MV-4-11 (cell line): ENCODE measurements around the gene C3orf18.

Experiments used
- DNase-seq: peaks from one replicate; lab custom pipeline; 2025; lab: John Stamatoyannopoulos, UW

Gene C3orf18

DNA sequence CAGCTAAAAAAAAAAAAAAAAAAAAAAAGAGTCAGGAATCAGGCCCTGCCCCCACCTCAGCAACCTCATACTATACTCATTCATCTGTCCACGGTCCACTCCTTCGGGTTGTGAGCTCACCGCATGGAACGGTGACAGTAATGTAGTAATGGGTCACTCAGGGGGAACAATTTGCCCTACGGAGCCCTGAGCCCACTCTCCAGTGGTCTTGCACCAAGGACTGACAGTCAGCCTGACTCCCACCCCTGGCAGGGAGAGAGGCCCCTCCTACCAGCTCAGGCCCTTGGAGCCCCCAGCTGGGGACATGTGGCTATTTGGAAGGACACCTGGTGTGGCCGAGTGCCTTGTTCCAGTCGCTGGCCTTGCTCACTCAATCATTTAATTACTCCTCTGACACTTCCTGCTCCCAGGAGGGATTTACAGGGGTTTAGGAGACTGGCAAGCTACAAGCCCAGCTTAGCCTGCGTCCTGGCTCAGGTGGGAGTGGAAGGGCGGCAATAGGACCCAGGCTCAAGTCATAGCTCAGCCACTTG lies 44.2 kb downstream of the C3orf18 start:
- DNase-seq = no peak

DNA sequence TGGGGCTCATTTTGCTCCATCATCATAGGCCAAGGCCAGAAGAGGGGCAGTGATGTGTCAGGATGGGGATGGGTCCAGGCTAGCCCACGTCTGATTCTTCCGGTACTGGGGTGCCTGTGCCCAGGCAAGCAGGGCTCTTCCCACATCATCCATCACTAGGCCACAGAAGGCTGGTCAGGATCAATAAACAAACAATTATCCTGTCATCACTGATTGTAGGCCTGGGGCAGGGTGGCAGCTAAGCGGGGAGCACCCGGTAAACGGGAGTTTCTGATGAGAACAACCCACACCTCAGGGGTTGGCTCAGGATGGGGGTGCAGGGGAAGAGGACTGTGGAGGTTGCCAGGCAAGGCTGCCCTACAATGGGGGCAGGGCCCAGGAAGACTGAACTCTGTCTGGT lies 46.0 kb downstream of the C3orf18 start:
- DNase-seq = no peak

DNA sequence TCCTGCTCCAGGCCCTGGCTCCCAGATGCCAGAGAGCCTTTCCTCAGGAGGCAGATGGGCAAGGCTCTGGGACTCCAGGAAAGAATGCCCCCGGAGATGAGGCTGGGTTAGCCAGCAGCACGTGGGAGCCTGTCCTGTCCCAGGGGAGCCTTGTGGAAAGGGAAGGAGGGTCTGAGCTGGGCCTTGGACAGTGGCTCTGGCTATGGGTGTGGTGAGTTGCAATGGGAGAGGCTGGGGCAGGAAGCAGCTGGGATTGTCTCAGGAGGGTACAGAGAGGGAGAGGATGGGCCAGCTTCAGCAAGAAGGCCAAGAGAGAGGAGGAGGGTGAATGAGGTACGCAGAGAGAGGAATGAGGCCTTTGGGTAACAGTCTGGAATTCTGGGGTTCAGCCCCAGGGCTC lies 46.7 kb downstream of the C3orf18 start:
- no peak for DNase-seq

DNA sequence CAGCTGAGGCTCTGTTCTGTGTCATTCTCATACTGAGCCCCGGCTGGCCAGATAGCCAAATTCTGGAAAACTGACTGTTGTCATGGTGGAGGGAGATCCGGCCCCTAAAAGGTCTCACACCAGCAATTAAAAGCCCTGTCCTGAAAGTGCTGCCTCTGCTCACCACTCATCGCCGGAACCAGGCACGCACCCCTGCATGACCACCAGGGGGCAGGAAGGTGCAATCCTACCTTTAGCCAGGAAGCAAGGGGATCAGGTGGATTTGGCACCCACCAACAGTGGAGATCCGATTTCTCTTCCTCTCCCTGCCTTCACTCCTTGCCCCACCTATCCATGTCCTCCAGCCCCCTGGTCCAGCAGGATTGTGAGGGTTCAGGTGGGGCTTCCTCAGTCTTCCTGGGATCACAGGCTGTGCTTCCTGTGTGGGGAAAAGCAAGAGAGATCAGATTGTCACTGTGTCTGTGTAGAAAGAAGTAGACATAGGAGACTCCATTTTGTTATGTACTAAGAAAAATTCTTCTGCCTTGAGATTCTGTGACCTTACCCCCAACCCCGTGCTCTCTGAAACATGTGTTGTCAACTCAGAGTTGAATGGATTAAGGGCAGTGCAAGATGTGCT lies 48.0 kb downstream of the C3orf18 start:
- DNase-seq = peak; percentile 29

DNA sequence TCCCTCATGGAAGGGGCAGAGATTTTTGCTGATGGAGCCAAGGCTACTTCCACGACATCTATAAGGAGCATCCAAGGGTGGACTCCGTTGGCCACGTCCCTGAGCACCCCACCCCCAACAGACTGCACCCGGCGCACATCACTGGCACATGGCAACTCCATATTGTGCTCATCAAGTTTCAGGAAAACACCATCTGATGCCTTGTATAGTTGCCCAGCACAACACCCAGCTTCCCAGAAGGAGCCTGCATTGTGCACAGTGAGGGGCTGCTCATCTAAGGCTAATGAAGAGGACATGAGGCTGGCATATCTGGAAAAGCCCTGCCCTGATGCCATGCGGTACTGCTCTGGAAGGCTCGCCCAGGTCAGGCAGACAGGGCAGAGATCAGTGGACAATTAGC lies 49.1 kb downstream of the C3orf18 start:
- no peak for DNase-seq

DNA sequence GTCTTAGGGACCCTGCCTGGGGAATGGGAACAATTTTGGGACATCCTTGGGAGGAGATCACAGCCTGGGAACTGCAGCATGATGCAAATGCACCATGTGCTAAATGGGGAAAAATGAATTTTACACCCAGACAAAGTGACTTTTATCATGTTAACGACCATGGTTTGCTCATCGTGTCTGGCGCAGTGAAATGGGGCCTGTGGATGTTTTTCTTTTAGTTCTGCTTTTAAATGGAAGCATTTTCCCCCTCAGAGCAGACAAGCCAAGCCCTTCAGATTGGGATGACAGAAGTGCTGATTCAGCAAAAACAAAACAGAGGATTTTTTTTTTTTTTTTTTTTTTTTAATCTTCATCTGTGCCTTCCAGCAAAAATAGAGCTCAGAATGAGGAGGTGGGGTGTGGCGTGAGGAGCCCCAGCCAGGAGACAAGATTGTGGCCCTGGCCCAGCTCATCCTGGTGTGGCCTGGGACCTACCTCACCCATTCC lies 49.8 kb downstream of the C3orf18 start:
- DNase-seq = no peak

DNA sequence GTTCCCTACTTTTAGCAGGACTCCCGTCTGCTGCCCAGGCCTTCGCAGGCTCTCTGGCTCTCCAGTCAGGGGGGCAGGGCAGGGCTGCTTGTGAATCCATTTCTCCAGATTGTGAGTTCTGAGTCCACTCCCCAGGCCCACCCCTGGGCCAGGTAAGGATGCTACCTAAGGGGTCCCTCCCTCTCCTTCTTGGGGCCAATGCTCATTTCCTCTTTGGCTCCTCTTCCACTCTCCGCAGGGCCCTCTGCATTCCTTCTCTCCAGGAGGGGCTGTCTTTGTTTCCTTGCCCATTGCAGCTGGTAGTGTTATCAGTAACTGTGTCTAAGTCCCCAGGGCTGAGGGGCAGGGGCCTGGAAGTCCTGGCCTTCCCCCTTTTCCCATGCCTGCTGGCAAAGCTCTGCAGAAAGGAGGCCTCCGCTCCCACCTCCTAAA lies 51.1 kb downstream of the C3orf18 start:
- DNase-seq = no peak

DNA sequence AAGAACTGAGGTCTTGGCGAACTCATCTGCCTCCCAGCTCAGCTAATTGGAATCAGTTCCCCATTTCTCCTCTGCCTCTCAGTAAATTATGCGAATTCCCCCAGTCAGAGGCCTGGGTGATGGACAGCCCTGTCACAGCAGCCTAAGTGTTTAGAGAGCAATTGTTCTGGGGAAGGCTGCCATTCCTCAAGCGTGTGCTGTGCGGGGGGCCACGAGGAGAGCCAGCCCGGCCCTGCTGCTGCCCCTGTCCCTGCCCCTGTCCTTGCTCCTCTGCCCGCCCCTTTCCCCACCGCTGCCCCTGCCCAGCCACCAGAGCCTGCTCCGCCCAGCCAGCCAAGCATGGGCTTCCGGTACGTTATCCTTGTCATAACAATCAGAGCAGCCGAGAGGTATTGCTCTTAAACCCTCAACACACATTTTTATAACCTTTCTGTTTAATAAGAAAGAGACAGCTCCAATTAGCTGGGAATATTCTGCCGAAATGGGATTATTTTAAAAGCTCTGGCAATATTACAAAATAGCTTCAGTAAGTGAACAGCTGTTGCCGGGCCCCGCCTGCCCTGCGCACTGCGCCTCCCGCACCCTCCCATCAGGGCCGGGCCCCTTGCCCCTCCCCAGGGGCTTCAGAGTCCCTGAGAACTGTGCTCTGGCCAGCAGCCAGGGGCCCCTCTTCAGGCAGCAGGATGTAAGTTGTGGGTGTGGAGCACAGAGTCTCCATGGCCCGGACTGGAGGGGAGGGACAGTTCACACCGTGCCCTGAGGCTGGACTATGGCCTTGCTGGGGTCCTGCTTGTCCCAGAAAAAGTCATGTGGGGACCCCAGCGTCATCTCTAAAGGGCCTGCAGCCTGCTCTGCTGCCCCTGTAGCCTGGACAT lies 51.7 kb downstream of the C3orf18 start:
- DNase-seq = peak; percentile 75

DNA sequence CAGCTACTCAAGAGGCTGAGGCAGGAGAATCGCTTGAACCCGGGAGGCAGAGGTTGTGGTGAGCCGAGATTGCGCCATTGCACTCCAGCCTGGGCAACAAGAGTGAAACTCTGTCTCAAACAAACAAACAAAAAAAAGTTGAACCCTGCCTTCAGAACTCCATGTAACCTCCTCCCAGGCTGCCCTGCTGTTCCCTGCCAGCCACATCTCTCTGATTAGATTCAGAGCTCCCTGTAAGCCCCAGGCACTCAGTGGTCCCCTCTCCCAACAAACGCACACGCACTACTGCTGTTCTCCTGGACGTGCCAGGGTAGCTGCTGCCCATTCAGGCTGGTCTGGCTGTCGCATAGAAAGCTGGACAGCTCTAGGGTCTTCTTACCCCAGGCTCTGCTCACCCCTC lies 54.6 kb downstream of the C3orf18 start:
- DNase-seq = peak; percentile 4

DNA sequence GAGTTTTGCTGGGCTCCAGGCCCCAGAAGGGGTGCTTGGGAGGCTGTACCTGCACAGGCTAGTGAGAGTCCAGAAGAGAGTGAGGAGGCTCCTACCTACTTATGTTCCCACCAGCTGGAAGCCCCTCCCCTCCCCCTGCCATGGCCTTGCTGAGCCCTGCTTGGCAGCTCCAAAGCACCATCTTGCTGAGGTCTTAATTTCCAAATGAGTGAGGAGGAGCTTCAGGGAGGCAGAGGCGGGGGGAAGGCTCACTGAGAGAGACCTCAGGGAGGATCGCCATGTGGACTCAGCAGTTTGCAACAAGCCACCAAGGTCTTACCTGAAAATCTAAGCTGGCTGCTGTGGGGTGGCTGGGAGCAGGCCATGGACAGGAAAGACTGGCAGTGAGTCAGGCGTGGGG lies 55.4 kb downstream of the C3orf18 start:
- no peak for DNase-seq

DNA sequence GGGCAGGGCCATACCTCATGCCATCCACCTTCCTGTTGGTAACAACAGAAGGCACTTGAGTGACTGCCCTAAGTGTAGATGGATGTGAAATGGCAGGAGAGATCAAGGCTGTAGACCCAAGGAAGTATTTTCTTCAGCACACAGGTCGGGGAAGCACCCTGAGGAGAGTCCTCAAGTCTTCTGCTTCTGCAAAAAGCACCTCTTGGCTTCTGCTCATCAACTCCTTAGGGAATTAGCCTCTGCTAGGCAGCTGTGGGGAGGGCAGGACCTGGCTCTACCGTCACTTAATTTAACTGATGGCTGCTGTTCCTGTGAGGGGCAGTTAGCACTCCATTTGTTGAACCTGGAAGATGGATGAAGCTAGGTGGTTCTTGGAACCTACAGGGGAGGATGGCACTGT lies 57.2 kb downstream of the C3orf18 start:
- DNase-seq = no peak

DNA sequence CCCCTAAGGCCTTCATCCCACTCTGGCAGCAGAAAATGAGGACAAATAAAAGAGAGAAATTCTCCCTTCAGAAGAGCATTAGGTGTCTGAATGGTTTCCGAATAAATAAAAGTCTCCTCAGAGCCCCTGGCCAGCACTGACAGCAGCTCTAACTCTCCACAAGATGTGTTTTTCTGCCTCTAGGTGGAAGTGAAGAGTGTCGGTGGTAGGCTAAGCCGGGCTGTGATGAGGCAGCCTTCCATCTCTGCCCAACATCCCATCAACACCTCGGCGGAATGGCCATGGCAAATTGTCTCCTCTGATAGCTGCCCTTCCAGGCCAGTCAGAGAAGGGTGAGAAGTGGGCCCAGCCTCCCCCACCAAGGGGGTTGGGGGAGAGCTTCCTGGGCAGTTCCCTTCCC lies 57.8 kb downstream of the C3orf18 start:
- no peak for DNase-seq

DNA sequence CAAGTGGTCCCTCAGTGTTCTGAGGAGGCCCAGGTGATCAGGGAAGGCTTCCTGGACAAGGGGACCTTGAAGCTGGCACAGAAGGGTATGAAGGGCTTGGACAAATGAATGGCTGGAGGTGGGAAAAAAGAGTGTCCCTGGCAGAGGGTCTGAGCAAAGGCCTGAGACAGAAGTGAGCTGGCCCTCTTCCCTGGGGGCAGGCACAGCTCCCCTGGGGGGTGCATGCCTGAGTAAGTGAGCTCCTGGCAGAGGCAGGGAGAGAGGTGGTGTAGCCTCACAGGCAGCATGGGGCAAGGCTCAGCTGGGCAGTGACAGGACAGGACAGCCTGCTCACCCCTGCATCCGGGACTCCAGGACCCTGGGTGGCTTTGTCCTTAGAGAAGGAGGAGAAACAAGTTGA lies 58.7 kb downstream of the C3orf18 start:
- DNase-seq = no peak
